HG02981 (cell line): Measurements from ENCODE around the gene ACTL9.

Source experiments
- ATAC-seq: cut with Tn5 transposase; IDR thresholded peaks from one replicate; pipeline ENCODE4 v1.9.1; 2021; ENCODE audit warnings: mild to moderate bottlenecking, moderate library complexity; ENCODE audit not compliant: unreplicated experiment

ACTL9 gene

DNA sequence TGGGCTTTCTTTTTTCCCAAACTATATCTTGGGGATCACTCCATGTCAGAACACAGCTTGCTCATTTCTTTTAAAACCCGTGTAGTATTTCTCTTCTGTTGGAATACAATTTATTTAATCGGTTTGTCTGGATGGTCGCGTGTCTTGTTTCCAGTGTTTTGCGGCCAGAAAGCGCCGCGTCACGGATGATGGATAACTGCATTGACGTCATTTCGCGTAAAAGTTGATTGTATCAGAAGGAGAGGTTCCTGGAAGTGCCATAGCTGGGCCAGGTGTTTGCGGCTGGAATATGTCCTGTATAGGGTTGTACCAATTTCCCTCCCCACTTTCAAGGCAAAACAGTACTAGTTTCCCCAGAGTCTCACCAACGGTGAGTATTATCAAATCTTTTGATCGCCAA lies 9.7 kb downstream of the ACTL9 start:
- no peak for ATAC-seq

DNA sequence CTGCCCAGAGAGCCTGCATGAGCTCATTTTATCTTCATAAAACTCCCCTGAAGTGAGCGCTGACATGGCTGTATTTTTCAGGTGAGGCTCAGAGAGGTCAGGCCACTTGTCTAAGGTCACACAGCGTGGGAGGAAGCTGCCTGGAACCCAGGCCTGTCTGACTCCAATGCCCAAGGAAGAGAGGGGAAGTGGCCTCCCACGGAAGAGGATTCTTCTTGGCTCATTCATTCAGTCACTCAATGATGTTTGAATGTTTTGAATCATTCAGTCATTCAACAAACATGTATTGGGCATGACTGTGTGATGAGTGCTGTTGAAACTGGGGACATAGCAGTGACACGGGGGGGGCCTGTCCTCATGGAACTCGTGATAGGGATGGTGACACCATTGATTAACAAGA lies 12.0 kb downstream of the ACTL9 start:
- no peak for ATAC-seq

DNA sequence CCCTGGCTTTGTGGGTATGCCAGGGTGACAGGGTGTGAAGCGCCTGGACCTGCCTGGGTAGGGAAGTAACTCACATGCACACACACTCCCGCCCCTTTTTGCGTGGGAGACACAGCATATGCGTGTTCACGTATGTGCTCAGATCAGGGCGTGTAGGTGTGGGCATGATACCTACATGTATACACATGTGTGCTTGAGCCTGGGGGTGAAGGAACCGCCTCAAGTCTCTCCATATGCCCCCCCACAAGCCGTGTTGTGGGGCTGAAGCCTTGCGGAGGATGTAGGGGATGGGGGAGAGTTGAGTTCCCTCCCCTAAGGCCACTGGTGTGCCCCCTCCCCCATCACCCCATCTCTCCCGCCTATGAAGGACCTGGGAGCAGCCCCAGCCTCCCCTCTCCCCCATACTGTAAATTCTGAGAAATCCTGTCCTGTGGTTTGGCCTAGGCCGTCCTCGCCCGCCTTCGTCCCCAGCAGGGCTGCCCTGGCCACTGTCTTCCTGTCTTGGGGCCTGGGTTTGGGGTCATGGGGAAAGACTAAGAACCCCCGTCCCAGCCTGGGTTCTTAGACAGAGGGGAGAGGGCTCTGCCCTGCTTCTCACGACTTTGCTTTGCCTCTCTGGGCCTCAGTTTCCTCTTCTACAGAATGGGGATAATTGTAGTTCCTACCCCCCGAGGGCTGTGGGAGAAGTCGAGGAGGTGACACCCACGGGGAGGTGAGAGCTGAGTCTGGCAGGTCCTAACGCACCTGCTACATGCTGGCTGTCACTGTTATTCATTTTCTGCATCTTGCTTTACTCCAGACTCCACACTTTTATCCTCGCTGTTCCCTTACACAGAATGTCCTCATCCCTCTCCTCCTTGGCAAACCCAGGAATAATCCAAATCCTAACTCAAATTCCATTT lies 14.3 kb downstream of the ACTL9 start:
- ATAC-seq: no peak

DNA sequence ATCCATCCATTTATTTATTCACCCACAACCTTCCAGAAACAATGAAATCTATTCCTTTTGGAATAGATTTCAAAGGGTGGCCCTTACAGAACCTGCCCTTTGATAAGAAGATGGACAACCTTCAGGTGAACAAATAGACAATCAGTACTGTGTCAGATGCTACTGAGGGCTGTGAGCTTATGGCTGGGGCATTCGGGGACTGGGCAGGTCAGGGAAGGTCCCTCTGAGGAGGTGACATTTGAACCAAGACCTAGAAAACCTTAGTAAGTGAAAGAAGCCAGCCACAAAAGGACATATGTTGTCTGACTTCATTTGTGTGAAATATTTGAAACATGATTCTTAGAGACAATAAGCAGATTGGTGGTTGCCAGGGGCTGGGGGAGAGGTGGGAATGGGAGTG lies 15.7 kb downstream of the ACTL9 start:
- ATAC-seq: no peak

DNA sequence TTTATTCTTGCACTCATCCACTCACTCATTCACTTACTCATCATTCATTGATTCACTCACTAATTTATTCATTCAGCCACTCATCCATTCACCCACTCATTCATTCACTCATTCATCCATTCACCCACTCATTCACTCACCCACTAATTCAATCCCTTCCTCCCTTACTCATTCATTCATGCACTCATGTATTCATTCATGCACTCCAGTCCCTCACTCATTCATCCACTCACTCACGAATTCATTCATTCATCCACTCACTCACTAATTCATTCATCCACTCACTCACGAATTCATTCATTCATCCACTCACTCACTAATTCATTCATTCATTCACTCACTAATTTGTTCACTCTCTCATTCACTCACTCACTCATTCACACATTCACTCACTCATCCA lies 16.1 kb downstream of the ACTL9 start:
- ATAC-seq: no peak

DNA sequence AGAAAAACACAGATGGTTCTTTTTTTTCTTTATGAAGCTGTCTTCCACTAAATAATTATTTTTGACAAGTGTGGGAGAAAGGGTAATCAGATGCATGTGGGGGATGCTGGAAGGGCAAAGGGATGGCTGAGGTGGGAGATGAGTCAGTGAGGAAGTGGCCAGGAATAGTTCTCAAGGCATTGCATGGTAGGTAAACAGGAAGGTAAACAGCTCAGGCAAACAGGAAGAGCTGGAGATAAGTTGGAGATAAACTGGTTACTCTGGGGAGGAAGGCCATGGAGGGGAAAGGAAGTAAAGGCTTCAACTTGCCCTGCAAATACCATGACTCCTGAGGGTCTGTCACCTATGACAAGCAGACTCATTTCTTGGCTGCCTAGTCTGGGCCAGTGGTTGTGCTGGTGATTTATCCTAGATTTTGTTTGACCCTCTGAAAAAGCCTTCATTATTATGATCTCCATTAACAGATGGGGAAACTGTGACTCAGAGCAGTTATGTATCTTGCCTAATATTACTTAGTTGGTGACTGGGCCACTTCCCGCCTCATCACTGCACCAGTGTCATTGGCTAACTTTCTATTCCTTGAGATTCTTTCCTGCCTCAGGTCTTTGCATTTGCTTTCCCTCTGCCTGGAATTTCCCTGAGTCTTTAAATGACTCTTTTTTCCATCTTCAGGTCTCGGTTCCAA lies 17.1 kb downstream of the ACTL9 start:
- no peak for ATAC-seq

DNA sequence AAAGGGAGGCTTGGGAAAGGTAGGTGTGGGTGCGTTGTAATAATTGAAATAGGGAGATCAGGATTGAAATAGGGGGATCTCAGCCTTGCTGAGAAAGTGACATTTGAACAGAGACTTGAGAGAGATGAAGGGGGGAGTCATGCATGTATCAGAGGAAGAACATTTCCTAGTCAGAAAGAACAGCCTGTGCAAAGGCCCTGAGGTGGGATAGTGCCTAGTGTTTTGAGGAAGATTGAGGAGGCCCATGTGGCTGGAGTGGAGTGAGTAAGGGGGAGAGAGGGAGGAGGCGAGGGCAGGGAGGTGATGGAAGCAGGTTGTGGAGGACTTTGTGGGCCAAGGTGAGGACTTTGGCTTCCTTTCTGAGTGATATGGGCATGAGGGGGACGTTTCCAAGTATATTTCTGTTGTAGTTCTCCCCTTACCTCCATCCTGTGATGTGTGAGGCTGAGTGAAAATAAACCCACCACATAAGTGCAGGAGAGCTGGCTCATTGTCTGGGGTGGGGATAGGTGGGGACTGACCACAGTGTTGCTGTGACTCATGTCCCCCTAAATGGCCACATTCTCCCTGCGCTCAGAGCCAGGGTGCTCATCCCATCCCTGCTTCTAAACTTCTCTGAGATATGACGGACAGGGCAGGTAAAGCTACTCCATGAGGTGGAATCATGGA lies 17.8 kb downstream of the ACTL9 start:
- ATAC-seq: no peak

DNA sequence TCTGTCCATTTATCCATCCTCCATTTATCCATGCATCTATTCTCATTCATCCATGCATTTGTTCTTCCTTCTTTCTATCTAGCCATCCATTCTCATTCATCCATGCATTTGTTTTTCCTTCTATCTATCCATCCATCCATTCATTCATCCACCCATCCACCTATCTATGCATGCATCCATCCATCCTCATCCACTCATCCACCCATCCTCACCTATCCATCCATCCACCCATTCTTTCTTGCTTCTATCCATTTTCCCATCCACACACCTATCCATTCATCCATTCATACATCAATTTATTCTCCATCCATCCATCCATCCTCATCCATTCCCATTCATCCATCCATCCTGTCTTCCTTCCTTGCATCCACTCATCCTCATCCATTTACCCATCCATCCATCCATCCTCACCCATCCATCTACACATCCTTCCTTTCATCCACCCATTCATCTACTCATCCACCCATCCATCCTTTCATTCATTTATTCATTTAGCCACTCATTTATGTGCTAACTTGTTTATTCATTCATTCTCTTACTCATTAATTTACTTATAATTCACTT lies 20.3 kb downstream of the ACTL9 start:
- no peak for ATAC-seq

DNA sequence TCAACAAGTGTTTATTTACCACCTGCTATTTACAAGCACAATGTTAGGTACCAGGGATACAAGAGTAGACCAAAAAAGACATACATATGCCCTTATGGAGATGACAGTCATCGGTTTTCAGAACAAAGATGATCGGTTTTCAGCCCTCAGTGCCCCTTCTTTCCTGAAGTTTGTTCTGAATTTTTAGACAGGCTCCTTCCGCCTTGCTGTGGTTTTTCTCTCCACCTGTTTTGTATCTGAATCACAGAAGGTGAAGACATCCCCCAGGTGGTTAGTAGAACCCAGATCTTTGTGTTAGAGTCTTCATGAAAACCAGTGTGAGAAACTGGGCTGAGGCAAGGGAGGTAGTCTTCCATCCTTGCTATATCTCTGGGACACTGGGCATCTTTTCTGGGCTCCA lies 23.5 kb downstream of the ACTL9 start:
- no peak for ATAC-seq

DNA sequence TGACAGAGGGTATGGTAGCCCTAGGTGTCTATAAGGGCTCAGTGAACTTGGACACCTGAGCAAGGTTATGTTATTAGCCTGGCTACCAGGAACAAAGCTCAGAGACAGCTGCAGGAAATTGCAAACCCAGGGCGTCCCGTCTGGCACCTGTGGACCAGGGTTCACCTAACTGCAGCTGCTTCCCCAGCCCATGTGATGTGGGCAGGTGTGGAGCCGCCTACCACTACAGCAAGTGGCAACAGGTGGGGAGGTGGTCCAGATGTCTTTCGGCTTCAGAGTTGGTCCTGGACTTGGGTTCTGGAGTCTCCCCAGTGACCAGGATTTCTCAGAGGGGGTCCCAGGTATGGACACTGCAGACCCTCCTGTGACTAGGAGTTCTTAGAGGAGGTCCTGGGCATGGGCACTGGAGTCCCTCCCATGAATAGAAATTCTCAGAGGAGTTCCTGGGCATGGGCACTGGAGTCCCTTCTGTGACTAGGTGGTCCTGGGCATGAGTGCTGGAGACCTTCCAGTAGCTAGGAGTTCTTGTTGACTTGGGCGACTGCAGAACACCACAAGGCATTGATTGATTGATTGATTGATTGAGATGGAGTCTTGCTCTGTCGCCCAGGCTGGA lies 25.2 kb downstream of the ACTL9 start:
- ATAC-seq: no peak

DNA sequence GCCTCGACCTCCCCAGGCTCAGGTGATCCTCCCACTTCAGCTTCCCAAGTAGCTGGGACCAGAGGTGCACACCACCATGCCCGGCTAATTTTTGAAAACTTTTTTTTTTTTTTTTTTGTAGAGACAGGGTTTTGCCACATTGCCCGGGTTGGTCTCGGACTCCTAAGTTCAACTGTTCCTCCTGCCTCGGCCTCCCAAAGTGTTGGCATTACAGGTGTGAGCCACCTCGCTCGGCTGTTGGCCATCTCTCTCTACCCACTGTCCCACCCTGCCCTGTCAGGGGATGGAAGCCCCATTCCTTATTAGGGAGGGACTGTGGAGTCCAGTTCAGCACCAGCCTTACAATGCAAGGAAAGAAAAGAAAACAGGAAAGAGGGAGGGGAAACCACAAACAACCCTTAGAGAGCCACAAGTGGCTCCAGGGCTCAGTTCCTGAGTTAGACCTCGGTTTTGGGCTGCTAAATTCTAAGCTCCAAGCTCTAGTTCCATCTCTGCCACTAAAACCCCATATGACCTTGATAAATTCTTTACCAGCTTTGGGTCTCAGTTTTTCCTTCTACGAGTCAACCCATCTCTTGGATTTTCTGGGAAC lies 31.7 kb downstream of the ACTL9 start:
- ATAC-seq: no peak

DNA sequence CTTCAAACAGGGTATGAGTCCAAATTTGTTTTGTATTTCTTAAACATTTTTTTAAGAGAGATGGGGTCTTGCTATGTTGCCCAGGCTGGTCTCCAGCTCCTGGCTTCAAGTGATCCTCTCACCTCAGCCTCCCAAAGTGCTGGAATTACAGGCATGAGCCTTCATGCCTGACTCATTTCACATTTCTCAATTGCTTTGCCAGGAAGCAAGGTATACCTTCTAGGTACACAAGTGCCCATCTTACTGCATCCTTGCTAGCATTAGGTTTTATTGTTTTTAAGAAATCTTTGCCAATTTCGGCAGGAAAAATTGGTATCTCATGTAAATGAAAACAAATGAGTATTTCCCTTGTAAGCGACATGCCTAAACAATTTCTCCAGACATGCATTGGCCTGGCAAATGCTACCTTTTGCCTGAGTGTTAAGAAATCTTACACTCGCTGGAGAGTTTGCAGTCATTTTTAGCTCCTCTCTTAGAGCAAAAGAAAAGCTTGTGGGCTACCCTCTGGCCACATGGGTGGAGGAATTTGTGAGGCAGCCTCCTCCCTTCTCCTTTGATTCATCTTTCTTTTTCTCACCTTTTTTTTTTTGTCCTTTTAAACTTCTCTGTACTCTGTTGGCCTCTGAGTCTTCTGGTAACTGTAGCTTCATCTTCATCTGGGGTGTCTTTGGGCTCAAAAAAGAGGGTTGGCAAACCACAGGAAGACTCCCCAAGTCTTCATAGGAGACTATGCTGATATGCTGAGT lies 33.0 kb downstream of the ACTL9 start:
- ATAC-seq: no peak

DNA sequence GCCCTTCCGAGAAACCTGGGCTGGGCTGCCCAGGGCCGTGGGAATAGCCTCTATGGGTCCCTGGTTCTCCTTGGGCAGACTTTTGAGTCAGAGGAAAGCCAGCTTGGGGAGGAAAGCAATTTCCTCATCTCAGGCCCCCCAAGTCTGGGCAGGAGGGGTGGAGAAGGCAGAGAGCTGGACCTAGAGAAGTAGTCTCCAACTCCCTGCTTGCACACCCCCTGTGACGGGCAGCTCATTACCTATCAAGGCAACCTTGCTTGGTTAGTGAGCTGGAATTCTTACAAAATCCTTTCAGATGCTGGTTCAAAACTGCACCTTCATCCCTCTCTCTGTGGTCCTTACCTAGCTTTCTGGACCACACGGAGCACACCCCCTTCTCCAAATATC lies 33.9 kb downstream of the ACTL9 start:
- ATAC-seq: no peak

DNA sequence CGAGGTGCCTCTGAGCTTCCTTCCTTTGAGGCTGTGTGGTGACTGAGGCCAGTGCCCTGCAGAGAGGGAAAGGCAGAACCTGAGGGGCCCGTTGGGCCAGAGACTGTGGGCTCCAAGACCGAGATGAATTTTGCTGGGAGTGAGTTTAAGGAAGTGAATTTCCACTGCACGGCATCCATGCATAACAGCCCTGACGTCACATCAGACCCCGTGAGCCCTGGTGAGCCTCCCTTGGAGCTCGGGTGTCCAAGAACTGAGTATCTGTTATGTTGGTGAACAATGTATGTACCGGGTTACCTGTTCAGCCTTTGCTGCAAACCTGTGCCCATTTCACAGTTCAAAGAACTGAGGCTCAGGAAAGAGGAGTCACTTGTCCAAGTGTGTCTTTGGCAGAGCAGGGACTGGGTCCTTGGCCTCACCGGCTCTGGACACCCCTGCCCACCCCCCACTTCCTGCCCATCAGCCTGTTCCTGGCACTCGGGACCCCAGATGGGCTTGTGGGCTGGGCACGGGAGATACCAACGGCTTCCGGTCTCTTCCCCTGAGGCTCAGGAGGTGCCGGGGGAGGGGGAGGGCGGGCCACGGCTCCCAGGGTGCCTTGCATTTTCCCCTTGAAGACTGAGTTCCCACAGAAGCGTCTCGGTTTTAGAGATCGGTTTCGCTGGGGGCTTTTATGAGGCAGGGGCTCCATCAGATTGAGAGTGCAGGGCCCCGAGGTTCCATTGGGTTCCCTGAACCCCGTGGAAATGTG lies 34.5 kb downstream of the ACTL9 start:
- no peak for ATAC-seq

DNA sequence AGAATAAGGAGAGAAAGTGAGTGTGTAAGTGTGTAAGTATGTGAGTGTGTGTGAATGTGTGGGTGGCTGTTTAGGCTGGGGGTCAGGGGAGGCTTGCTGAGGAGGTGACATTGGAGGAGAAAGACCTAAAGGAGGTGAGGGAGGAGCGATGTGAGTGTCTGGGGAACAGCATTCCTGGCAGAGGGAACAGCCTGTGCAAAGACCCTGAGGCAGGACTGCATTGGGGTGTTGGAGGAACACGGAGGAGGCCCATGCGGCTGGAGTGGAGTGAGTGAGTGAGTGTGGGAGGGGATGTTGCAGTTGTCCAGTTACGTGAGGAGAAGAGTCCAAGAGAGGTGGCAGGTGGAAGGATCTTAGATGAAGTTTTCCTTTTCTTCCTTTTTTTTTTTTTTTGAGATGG lies 36.3 kb downstream of the ACTL9 start:
- ATAC-seq: no peak

DNA sequence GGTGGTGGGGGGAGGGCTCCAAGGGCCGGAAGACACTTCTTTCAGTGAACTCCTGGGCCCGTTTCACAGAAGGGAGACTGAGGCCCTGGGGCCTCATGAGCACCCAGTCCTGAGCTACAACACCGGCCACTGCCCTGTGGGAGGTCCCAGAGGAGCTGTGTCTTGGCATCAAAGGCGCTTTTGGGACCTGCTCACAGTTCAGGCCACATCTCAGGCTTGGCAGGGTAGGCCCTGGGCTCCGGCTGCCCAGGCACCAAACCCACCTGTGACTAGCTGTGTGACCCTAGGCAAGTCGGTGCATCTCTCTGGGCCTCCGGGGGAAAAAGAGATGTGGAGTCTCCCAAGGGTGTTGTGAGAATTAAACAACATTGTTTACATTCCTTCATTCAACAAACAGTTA lies 38.7 kb downstream of the ACTL9 start:
- no peak for ATAC-seq

DNA sequence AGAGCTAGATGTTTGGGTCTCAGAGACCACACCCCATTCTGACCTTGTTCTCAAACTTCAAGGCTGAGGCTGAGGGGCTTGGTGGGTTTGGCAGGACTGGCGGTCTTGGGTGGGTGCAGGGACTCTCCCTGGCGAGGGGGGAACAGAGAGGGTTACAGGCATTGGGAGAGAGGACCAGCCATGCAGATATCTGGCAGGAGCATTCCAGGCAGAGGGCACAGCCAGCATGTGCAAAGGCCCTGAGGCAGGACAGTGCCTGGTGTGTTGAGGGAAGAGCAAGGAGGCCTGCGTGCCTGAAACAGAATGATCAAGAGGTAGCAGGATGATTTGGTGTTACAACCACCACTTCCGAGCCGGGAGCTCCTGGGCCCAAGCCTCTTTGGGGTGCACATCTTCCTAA lies 40.7 kb downstream of the ACTL9 start:
- no peak for ATAC-seq

DNA sequence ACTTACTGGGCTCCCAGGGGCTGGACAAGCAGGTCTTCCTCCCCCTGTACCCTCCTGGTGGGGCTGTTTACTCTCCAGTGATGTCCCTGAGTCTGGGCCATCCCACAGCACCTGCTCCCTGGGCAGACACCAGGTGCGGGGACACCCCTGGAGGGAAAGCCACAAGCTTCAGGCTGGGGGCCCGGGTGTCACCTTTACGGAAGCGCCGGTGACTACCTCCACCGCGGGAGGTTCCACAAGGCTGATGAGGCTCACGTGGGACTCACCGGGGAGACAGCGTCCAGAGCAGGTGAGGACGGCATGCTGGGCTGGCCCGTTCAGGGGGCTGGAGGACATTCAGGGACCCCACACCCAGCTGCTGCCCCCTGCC lies 43.3 kb downstream of the ACTL9 start:
- no peak for ATAC-seq

DNA sequence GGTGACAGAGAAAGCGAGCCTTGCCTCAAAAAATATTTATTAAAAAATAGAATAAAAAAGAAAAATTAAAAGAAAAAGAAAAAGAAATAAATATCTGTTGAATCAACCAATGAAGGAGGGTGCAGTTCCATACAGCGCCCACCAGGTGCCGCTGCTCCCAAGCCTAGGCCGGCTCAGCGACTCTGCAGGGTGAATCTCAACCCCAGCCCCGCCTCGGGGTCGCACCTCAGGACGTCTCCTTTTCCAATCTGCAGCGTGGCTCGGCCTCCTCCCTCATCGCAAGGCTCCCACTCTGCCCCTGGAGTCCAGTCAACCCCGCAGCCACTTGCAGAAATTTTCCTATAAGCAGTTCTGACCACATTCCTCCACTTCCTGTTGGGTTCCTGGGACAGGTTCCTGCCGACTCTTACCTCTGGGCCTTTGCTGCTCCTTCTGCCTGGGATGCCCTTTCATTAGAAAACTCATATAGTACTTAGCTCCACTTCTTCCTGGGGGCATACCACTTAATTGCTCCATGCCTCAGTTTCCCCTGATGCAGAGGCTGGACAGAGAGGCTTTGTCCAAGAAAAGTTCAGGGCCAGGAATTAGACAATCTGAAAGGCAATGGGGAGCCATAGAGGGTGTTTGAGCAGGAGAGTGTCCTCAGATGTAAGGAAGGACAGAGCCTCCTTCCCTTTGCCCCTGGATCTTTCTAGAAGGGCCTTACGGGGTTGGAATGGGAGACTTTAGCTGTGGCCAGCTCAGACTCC lies 43.8 kb downstream of the ACTL9 start:
- ATAC-seq: no peak
